GDM1 (cell line): ENCODE data around the gene SPIN1.
"Not testable (repeated sequence)": the region's sequence is repeated elsewhere in the genome, so short reads cannot be mapped to it uniquely, and the experiment has no call there.

Experiments used
- DNase-seq: peaks from one replicate; lab custom pipeline; 2025; lab: John Stamatoyannopoulos, UW

Gene SPIN1

GRCh38 chr9:88388203-88388885 is at the start of gene SPIN1:
SPIN1 (plus strand) TSS chr9:88388444; CDS start chr9:88426540, 38,096 bp downstream.
- peak; percentile 78 for DNase-seq

DNA sequence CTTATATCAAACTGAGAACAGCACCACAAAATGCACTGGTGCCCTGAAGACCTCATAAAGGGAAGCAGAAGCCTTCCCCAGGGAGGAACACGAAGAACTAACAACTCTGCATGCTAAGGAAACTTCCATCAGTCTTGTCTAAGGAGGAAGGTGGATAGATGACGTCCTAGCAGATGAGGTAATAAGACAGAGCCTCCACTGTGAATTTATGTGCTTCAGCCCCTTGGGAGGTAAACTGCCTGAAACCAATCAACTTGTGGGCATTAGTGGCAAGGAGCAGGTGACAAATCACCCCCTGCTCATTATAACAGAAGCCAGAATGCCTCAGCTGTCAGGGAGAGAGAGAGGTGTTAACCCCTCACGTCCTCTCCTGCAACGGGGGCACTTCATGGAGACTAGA is 48.9 kb upstream of the SPIN1 start:
- peak; percentile 37 for DNase-seq

DNA sequence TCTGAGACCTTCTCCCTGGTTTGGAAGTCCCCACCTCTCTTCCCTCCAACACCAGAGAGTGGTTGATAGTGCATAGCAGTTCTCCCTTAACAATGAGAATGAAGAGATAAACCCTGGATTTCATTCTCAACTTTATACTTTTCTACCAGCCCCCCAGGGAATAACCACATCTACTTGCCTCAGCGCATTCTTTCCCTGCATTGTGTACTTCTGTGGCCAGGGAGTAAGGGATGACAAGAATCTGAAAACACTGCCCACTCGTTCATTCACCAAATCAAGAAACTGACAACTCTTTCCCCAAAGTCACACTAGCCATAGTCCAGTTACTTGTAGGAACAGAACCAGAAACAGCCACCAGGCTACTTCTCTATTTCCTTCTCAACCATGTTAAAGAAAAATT is 46.0 kb upstream of the SPIN1 start:
- DNase-seq: no peak

DNA sequence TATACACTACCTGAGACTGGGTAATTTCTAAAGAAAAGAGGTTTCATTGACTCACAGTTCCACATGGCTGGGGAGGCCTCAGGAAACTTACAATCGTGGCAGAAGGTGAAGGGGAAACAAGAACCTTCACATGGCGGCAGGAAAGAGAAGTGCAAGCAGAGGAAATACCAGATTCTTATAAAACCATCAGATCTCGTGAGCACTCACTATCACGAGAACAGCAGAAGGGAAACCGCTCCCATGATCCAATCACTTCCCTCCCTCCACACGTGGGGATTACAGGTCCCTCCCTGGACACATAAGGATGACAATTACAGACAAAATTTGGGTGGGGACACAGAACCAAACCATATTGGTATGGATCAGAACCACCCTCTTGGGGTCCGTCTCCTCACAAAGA is 44.2 kb upstream of the SPIN1 start:
- no peak for DNase-seq

DNA sequence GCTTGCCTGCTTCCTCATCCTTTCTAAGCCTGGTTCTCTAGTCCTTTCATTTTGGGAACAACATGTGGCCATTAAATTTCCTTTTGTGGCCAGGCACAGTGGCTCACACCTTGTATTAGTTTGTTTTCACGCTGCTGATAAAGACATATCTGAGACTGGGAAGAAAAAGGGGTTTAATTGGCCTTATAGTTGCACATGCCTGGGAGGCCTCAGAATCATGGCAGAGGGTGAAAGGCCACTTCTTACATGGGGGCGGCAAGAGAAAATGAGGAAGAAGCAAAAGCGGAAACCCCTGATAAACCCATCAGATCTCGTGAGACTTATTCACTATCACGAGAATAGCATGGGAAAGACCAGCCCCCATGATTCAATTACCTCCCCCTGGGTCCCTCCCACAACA is 37.9 kb upstream of the SPIN1 start:
- DNase-seq: not testable (repeated sequence)

- DNase-seq: no peak
These were observed 33.1 kb upstream of the SPIN1 start for GRCh38 chr9:88355166-88355565.

DNA sequence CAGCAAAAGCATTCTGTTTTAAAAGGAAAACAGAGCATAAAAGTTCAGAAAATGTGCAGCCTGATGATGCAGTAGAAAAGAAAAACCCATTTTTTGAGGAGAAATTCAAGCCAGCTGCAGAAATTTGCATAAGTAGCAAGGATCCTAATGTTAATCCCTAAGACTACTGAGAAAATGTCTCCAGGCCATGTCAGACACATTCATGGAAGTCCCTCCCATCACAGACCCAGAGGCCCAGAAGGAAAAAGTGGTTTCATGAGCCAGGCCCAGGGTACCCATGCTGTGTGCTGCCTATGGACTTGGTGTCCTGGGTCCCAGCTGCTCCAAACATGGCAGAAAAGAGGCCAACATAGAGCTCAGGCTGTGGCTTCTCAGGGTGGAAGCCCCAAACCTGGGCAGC is 31.0 kb upstream of the SPIN1 start:
- DNase-seq: not testable (repeated sequence)

GRCh38 chr9:88358723-88359122 is 29.5 kb upstream of the SPIN1 start:
- no peak for DNase-seq

DNA sequence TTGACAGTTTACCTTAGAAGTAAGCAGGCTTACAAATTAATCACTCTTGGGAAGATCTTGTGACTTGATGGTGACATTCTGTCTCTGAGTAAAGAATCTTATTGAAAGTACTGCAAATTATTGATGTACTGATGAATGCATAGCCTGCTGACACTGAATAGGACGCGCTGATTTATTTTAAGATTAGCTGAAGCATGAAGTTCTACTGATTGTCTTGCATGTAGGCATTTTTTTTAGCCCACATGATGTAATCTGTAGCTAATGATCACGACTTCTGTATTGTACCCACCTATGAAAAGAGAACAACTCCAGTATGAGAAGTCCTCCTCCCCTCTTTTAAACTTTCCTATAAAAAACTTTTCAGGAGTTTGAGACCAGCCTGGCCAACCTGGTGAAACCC is 28.3 kb upstream of the SPIN1 start:
- no peak for DNase-seq

DNA sequence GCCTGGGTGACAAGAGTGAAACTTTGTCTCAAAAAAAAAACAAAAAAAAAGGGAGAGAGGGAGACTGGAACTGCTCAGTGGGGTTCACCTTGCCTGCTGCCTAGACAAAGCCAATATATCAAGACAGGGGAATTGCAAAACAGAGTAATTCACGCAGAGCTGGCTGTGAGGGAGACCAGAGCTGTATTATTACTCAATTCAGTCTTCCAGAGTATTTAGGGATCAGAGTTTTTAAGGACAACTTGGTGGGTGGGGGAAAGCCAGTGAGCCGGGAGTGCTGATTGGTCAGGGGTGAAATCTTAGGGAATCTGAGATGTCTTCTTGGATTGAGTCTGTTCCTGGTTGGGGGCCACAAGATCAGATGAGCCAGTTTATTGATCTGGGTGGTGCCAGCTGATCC is 25.6 kb upstream of the SPIN1 start:
- no peak for DNase-seq

- DNase-seq: no peak
These were observed 24.6 kb upstream of the SPIN1 start for GRCh38 chr9:88363661-88364060.

DNA sequence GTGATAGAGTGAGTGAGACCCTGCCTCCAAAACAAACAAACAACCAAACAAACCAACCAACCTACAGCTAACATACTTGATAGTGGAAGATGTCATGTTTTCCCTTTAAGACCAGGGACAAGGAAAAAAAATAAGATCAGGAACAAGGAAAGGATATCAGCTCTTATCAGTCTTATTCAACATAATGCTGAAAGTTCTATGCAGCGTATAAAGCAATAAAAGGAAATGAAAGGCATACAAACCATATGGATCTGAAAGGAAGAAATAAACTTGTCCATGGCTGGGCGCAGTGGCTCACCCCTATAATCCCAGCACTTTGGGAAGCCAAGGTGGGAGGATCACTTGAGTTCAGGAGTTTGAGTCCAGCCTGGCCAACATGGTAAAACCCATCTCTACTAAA is 23.5 kb upstream of the SPIN1 start:
- DNase-seq: no peak

DNA sequence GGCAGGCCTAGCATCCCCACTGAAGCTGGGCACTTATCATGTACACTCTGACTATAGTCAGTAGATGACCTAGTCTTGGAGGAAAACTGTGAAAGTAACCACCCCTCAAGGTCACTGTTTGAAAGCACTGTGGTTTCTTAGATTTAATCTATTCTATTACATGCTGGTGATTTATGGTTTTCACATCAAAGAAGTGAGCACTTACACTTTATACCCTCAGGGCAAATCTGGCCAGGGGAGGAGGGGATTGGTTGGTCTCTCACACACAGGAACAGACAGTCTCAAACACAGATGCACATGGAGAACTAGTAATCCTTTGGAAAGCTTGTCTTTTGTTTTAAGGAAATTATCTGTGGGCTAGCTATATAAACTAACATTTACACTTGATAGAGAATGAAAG is 17.9 kb upstream of the SPIN1 start:
- no peak for DNase-seq

GRCh38 chr9:88372103-88372654 is 16.1 kb upstream of the SPIN1 start:
- DNase-seq: no peak

- DNase-seq: no peak
These were observed 15.2 kb upstream of the SPIN1 start for GRCh38 chr9:88373045-88373444.

GRCh38 chr9:88378317-88378716 is 9.9 kb upstream of the SPIN1 start:
- no peak for DNase-seq

DNA sequence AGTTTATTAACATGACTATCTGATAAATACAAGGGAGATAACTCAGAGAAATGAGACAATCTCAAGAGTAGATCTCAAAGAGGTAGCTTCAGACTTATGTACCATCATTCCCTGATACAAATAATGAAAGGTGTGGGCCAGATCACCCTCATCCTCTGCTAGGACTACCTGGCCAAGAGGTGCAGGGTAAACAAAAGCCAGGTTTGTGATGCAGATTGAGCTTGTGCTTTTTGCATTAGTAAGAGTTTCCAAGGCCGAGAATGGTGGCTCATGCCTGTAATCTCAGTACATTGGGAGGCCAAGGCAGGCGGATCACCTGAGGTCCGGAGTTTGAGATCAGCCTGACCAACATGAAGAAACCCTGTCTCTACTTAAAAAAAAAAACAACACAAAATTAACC is 8.9 kb upstream of the SPIN1 start:
- no peak for DNase-seq

DNA sequence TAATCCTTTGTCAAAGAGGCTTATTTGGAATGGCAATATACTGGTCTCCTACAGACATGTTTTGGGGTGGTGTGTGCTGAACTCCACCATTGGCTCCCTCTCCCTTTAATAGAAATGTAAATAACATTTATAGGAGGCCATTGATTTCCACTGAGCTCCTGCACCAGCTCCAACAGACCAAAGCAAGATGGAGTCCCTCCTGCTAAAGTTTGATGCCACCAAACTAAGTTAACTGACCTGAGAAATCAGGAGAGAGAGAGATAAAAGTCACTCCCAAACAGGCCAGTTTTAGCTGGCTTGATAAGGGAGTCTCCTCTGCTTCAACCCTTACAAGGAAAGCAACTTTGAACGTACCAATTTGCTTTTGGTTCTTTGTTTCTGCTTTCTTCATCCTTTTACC is 8.1 kb upstream of the SPIN1 start:
- no peak for DNase-seq

- not testable (repeated sequence) for DNase-seq
These were observed 6.9 kb upstream of the SPIN1 start for GRCh38 chr9:88381322-88381721.

DNA sequence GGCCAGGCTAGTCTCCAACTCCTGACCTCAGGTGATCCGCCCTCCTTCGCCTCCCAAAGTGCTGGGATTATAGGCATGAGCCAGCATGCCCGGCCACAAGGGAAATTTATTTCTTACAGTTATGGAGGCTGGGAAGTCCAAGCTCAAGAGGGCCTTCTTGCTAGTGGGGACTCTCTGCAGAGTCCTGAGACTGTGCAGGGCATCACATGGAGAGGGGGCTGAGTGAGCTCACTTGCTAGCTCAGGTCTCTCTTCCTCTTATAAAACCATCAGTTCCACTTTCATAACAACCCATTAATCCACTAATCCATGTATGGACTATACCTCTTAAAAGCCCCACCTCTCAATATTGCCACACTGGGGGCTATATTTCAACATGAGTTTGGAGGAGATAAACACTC is 5.1 kb upstream of the SPIN1 start:
- no peak for DNase-seq

GRCh38 chr9:88386137-88386536 is 2.1 kb upstream of the SPIN1 start:
- DNase-seq: not testable (repeated sequence)

DNA sequence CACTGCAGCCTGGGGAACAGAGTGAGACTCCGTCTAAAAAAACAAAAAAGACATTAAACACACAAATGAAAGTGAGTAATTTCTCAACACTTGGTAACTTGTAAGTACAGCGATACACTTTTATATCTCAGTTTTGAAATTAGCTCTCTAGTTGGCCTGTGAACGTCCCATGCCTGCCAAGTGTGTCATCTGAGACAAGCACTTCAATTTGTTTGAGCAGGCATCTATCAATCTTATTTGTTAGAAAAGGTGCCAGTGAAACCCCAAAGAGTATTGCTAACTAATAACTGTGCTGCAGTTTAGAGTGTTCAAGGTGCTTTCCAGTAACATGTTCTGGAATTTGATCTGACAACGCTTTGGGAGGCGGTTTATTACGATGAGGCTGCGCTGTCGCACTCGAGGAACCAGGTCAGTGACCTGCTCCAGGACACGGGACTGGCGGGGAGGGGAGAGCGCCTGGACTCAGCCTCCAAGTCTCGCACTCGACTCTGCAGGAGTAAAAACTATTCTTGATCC is 1.1 kb upstream of the SPIN1 start:
- DNase-seq: no peak

- DNase-seq: peak; percentile 46
These were observed 567 bp upstream of the SPIN1 start for GRCh38 chr9:88387552-88388202.
